Ovary (tissue), 9 donors: Measurements from ENCODE around the gene TAOK1. TPM values are rescaled to one million over a fixed set of nuclear protein-coding genes. Genes with fewer than 3 reads are reported as not detected.
A peak's percentile ranks its signal among the peaks of the same experiment; 100 is the strongest.

ENCODE experiments used
- DNase-seq, 5 donors: peaks; one replicate each; pipeline ENCODE4 v3.0.0-alpha.2; 2019 to 2020
- H3K27ac ChIP-seq, 2 donors: fragments of 200-600 bp; one replicate each; pipeline versions ENCODE4 v1.5.1 to v1.8.0; 2019 to 2022
- H3K27me3 ChIP-seq: fragments of 200-600 bp; one replicate; pipeline ENCODE4 v1.8.0; 2022
- H3K36me3 ChIP-seq: fragments of 200-600 bp; sonication (generic); one replicate; pipeline ENCODE4 v1.5.1; 2019
- H3K4me1 ChIP-seq: one replicate; pipeline ENCODE4 v1.8.1; 2013; ENCODE audit warnings: mild to moderate bottlenecking, moderate library complexity; ENCODE audit not compliant: insufficient read depth
- H3K4me3 ChIP-seq: fragments of 200-600 bp; sonication (generic); one replicate; pipeline ENCODE4 v1.5.1; 2017
- H3K9me3 ChIP-seq, 2 donors: fragments of 200-600 bp in 1 of 2; sonication (generic) in 1 of 2; one replicate each; pipeline versions ENCODE4 v1.5.1 to v1.8.1; 2013 to 2019; ENCODE audit warnings: mild to moderate bottlenecking in 1 of 2, moderate library complexity in 1 of 2
- CTCF ChIP-seq, 3 donors: fragments of 450-650 bp in 2 of 3; fragments of 200-600 bp in 1 of 3; IDR thresholded peaks; one replicate each; pipeline versions ENCODE4 v1.5.1 to v1.8.0; 2016 to 2022; ENCODE audit warnings: antibody characterized with exemption in 3 of 3, mild to moderate bottlenecking in 1 of 3
- EP300 ChIP-seq: sonication (generic); formaldehyde crosslinking; IDR thresholded peaks from one replicate; pipeline ENCODE4 v1.6.1; 2017; ENCODE audit warnings: antibody characterized with exemption
- POLR2A ChIP-seq: fragments of 450-650 bp; IDR thresholded peaks from one replicate; pipeline ENCODE4 v1.6.1; 2017; ENCODE audit warnings: antibody characterized with exemption, mild to moderate bottlenecking, moderate library complexity
- WGBS, 3 donors: extraction: QIAGEN DNeasy Blood & Tissue Kit in 1 of 3; methylation state at CpG; one replicate each; pipeline versions ENCODE4 v1.1.5 to v1.1.7; 2013 to 2017; 5-methylcytosine and 5-hydroxymethylcytosine counted together
- intact Hi-C, 4 donors: fragments of 100-400 bp; cut with DNase I; formaldehyde crosslinking; loops; one replicate each; pipeline versions ENCODE4 v1.11.0 to v1.15.1; 2022 to 2023
- polyA plus RNA-seq, 2 donors: library from polyadenylated mRNA; stranded (reverse); fragments of 200-250 nt in 1 of 2; fragments of 350-450 nt in 1 of 2; fragmentation: Illumina TruSeq in 1 of 2; extraction: RNeasy Lipid Tissue Mini Kit (QIAGEN cat#74804) in 1 of 2; gene quantifications; one replicate each; pipeline ENCODE4 v1.2.3, GENCODE V29; 2013 to 2014
- total RNA-seq, 7 donors: library from RNA; depleted of rRNA in 2 of 7; stranded (reverse); fragments of >200 nt in 2 of 7; fragmentation: NEBNext Ultra II Directional in 3 of 7; extraction: Animal tissue kit (Norgen Biotek cat#: 25700) in 3 of 7; gene quantifications; one replicate each; pipeline versions ENCODE4 v1.1.0 to v1.2.4, GENCODE V29; 2016 to 2023
- donor health status: DM: no; HTN: no; CAD: no; lungs with moderate emphysema.
- donor health status: DM: no; HTN: no; CAD: no.
- donor health status: Bipolar disorder and iron deficiency.
- donor health status: DM: yes; HTN: yes; CAD: no.
- donor health status: DM: no; HTN: no; CAD: no.
- donor health status: DM: yes; HTN: yes; CAD: no.

Gene TAOK1
- total and polyA plus RNA-seq, 9 donors, result 8.7 to 66.5 (median 49.6) TPM

GRCh38 chr17:29583324-29584248, 193.4 kb downstream of the TAOK1 start:
- Histone ChIP-seq H3K4me3 (no peak overlapping the region), H3K27me3 (no peaks in the 10 kb centered on the region), H3K36me3 (no peaks in the 10 kb centered on the region), H3K4me1 (peaks cover 11% of the 10 kb centered on the region), H3K27ac (no peak overlapping the region), H3K9me3 (no peaks in the 10 kb centered on the region)
- intact Hi-C loops, result loop anchor here in 1 of 4 donors (10.0 kb wide), 1 partner anchor 341 kb away; no protein-coding TSS in a partner anchor
- peak in 1 of 5 donors; percentile 25 for DNase-seq
- 86 to 94% (median 89%) methylated on average over 12 to 16 of the region's 16 CpGs for whole genome bisulfite sequencing, 3 donors
- TF ChIP-seq CTCF (IDR thresholded peaks at IDR 0.05) (no peak), POLR2A (no peak), EP300 (no peak)

GRCh38 chr17:29584452-29585079, 194.4 kb downstream of the TAOK1 start:
- Histone ChIP-seq H3K27me3 (no peaks in the 10 kb centered on the region), H3K4me1 (peaks cover 11% of the 10 kb centered on the region), H3K9me3 (no peaks in the 10 kb centered on the region), H3K27ac (no peak overlapping the region), H3K4me3 (no peak overlapping the region), H3K36me3 (no peaks in the 10 kb centered on the region)
- no peak for DNase-seq
- 86 to 92% (median 88%) methylated on average over 12 of the region's 12 CpGs for WGBS, 3 donors
- TF ChIP-seq CTCF (IDR thresholded peaks at IDR 0.05) (no peak), EP300 (no peak), POLR2A (no peak)
- intact Hi-C loops, result loop anchor here in 1 of 4 donors (10.0 kb wide), 1 partner anchor 340 kb away; no protein-coding TSS in a partner anchor

- WGBS, 3 donors, result 79 to 87% (median 82%) methylated on average over 7 to 8 of the region's 8 CpGs
- DNase-seq, result peak in 1 of 5 donors; percentile 28
Measured at GRCh38 chr17:29585080-29585751, 195.1 kb downstream of the TAOK1 start.

More at GRCh38 chr17:29585080-29585751, 195.1 kb downstream of the TAOK1 start:
- Histone ChIP-seq H3K27me3 (no peaks in the 10 kb centered on the region), H3K4me3 (no peak overlapping the region), H3K9me3 (no peaks in the 10 kb centered on the region), H3K4me1 (peaks cover 12% of the 10 kb centered on the region), H3K27ac (no peak overlapping the region), H3K36me3 (no peaks in the 10 kb centered on the region)
- TF ChIP-seq CTCF (IDR thresholded peaks at IDR 0.05) (no peak), POLR2A (no peak), EP300 (no peak)
- intact Hi-C loops, result loop anchor here in 1 of 4 donors (10.0 kb wide), 1 partner anchor 340 kb away; no protein-coding TSS in a partner anchor
